ES-I3 (cell line): ENCODE data around the gene HSPA12B.

Experiments
- H3K36me3 ChIP-seq: 2 replicates; pipeline ENCODE4 v1.6.1; 2013; ENCODE audit warnings: mild to moderate bottlenecking, low read length, control low read depth, moderate library complexity; ENCODE audit not compliant: insufficient read depth
- H3K4me1 ChIP-seq: 2 replicates; pipeline ENCODE4 v1.6.1; 2013; ENCODE audit warnings: mild to moderate bottlenecking, control low read depth, low read length; ENCODE audit not compliant: insufficient read depth
- H3K9ac ChIP-seq: 2 replicates; pipeline ENCODE4 v1.6.1; 2013; ENCODE audit warnings: low read depth, mild to moderate bottlenecking, low read length, moderate library complexity
- H3K9me3 ChIP-seq: 2 replicates; pipeline ENCODE4 v1.6.1; 2013; ENCODE audit warnings: mild to moderate bottlenecking, low read length, moderate library complexity; ENCODE audit not compliant: control insufficient read depth, insufficient read depth

HSPA12B gene

GRCh38 chr20:3710703-3711483 lies 21.6 kb upstream of the HSPA12B start:
- no peaks in the 10 kb centered on the region for H3K9me3 ChIP-seq
- no peaks in the 10 kb centered on the region; the same call in 1 of the 2 replicates for H3K4me1 ChIP-seq
- no peaks in the 10 kb centered on the region for H3K36me3 ChIP-seq
- no peak overlapping the region for H3K9ac ChIP-seq

GRCh38 chr20:3711484-3711941 lies 21.0 kb upstream of the HSPA12B start:
- Histone ChIP-seq H3K4me1 (no peaks in the 10 kb centered on the region; the same call in 1 of the 2 replicates), H3K9me3 (no peaks in the 10 kb centered on the region), H3K36me3 (no peaks in the 10 kb centered on the region), H3K9ac (no peak overlapping the region)

GRCh38 chr20:3712279-3712873 lies 20.1 kb upstream of the HSPA12B start, which contains the start of gene SIGLEC1:
Gene SIGLEC1 (minus strand): TSS chr20:3712600. CDS start chr20:3707128, 5,472 bp downstream.
- H3K4me1 ChIP-seq: no peaks in the 10 kb centered on the region; the same call in 1 of the 2 replicates
- H3K9me3 ChIP-seq: no peaks in the 10 kb centered on the region
- no peak within 1 kb of the TSS for H3K9ac ChIP-seq
- no peaks in the 10 kb centered on the region for H3K36me3 ChIP-seq

- Histone ChIP-seq H3K4me1 (no peaks in the 10 kb centered on the region; the same call in 1 of the 2 replicates), H3K9ac (no peak overlapping the region), H3K9me3 (no peaks in the 10 kb centered on the region), H3K36me3 (no peaks in the 10 kb centered on the region)
Measured at GRCh38 chr20:3714092-3714491, 18.4 kb upstream of the HSPA12B start.

- Histone ChIP-seq H3K9ac (no peak overlapping the region), H3K4me1 (no peaks in the 10 kb centered on the region), H3K9me3 (no peaks in the 10 kb centered on the region), H3K36me3 (no peaks in the 10 kb centered on the region)
Measured at GRCh38 chr20:3716195-3716834, 16.2 kb upstream of the HSPA12B start.

- H3K4me1 ChIP-seq: no peaks in the 10 kb centered on the region
Measured at GRCh38 chr20:3719046-3719445, 13.4 kb upstream of the HSPA12B start.

GRCh38 chr20:3720068-3720467 lies 12.4 kb upstream of the HSPA12B start:
- Histone ChIP-seq H3K9ac (no peak overlapping the region), H3K36me3 (no peaks in the 10 kb centered on the region)

More at GRCh38 chr20:3719046-3719445, 13.4 kb upstream of the HSPA12B start:
- H3K9me3 ChIP-seq: no peaks in the 10 kb centered on the region
- H3K9ac ChIP-seq: no peak overlapping the region
- no peaks in the 10 kb centered on the region for H3K36me3 ChIP-seq

GRCh38 chr20:3720626-3721025 lies 11.9 kb upstream of the HSPA12B start:
- Histone ChIP-seq H3K9me3 (no peaks in the 10 kb centered on the region), H3K36me3 (no peaks in the 10 kb centered on the region), H3K9ac (no peak overlapping the region), H3K4me1 (no peaks in the 10 kb centered on the region)

More at GRCh38 chr20:3720068-3720467, 12.4 kb upstream of the HSPA12B start:
- no peaks in the 10 kb centered on the region for H3K4me1 ChIP-seq
- H3K9me3 ChIP-seq: no peaks in the 10 kb centered on the region

- Histone ChIP-seq H3K4me1 (no peaks in the 10 kb centered on the region), H3K9ac (no peak overlapping the region), H3K9me3 (no peaks in the 10 kb centered on the region), H3K36me3 (no peaks in the 10 kb centered on the region)
Measured at GRCh38 chr20:3721912-3722311, 10.6 kb upstream of the HSPA12B start.

- H3K9ac ChIP-seq: no peak overlapping the region
- no peaks in the 10 kb centered on the region for H3K36me3 ChIP-seq
- H3K9me3 ChIP-seq: no peaks in the 10 kb centered on the region
- peaks cover 3% of the 10 kb centered on the region; the same call in 1 of the 2 replicates for H3K4me1 ChIP-seq
Measured at GRCh38 chr20:3723284-3723683, 9.2 kb upstream of the HSPA12B start.

GRCh38 chr20:3724356-3724755 lies 8.1 kb upstream of the HSPA12B start:
- Histone ChIP-seq H3K4me1 (peaks cover 3% of the 10 kb centered on the region), H3K9me3 (no peaks in the 10 kb centered on the region), H3K9ac (no peak overlapping the region), H3K36me3 (no peaks in the 10 kb centered on the region)

- H3K4me1 ChIP-seq: peaks cover 7% of the 10 kb centered on the region
- no peaks in the 10 kb centered on the region for H3K9me3 ChIP-seq
- H3K9ac ChIP-seq: no peak overlapping the region
- no peaks in the 10 kb centered on the region for H3K36me3 ChIP-seq
Measured at GRCh38 chr20:3727401-3728021, 5.0 kb upstream of the HSPA12B start.

- Histone ChIP-seq H3K36me3 (no peaks in the 10 kb centered on the region), H3K4me1 (peaks cover 7% of the 10 kb centered on the region), H3K9ac (no peak overlapping the region), H3K9me3 (no peaks in the 10 kb centered on the region)
Measured at GRCh38 chr20:3728354-3728753, 4.1 kb upstream of the HSPA12B start.

- peaks cover 7% of the 10 kb centered on the region for H3K4me1 ChIP-seq
- H3K9ac ChIP-seq: no peak overlapping the region
- H3K9me3 ChIP-seq: no peaks in the 10 kb centered on the region
- H3K36me3 ChIP-seq: no peaks in the 10 kb centered on the region
Measured at GRCh38 chr20:3728876-3729275, 3.6 kb upstream of the HSPA12B start.
